ENCODE data around the gene BLTP1.
"Not testable (repeated sequence)": the region's sequence is repeated elsewhere in the genome, so short reads cannot be mapped to it uniquely, and the experiment has no call there.

The BLTP1 gene

DNA sequence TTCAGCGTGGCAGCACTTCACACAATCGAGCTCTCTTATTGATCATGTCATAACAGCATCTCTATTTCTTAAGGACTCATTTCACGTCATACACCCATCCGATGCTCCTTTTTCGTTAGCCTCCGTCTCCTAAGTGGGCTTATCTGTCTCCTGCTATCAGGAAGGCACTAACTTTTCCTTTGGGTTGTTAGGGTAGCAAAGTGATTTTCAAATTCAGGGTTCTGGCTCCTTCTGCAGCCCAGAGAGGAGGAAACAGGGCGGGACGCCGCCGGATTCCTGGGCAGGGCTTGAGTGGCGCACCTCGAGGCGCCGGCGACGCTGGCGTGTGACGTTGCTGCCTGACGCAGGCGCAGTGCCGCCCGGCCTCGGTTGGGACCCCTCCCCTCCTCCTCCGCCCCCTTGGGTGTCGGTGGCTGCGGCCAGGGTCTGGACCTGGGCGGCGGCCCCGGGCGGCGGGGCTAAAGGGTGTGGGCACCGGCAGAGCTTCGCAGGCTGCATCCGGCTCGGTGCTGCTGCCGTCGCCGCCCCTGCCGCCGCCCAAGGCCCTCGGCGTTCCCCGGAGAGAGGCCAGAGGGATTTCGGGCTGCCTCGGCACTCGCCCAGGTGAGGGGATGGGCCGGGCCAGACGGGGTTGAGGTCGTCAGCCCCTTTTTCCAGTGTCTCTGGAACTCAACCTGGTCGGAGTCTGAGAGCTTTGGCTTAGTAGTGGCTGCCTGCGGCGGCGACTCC, at the start of gene BLTP1:
TSS of gene BLTP1 (plus strand) at position 350 of the 729 bp plus-strand sequence. CDS start 18,317 bp downstream, outside the sequence.
- DNase-seq (ENCODE audit: low read depth in 2 of 2) = peak; percentile 69 to 85

DNA sequence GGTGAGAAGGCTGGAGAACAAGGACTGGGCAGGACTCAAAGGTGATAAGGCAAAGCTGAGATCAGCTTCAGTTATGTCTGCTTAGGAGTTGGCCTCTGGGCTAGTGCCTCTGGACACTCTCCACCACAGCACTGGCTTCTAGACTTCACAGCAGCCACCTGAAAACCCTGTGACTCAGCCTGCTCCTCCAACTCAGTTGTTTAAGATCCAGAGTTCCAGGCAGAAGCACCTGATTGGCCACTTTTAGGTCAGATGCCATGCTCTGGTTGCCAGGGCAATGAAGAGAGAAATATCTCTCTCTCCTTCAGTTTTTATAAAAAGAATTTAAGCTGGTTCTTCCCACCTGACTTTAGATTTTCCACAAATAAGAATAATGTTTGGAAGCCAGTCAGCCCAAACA, 47.9 kb upstream of the BLTP1 start:
- no peak for DNase-seq (ENCODE audit: low read depth in 2 of 2)

GRCh38 chr4:122107680-122108079, 44.5 kb upstream of the BLTP1 start:
- no peak for DNase-seq (ENCODE audit: low read depth in 2 of 2)

DNA sequence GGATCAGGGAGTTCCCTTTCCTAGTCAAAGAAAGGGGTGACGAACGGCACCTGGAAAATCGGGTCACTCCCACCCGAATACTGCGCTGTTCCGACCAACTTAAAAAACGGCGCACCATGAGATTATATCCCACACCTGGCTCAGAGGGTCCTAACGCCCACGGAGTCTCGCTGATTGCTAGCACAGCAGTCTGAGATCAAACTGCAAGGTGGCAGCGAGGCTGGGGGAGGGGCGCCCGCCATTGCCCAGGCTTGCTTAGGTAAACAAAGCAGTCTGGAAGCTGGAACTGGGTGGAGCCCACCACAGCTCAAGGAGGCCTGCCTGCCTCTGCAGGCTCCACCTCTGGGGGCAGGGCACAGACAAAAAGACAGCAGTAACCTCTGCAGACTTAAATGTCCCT, 41.8 kb upstream of the BLTP1 start:
- not testable (repeated sequence) for DNase-seq (ENCODE audit: low read depth in 2 of 2)

DNA sequence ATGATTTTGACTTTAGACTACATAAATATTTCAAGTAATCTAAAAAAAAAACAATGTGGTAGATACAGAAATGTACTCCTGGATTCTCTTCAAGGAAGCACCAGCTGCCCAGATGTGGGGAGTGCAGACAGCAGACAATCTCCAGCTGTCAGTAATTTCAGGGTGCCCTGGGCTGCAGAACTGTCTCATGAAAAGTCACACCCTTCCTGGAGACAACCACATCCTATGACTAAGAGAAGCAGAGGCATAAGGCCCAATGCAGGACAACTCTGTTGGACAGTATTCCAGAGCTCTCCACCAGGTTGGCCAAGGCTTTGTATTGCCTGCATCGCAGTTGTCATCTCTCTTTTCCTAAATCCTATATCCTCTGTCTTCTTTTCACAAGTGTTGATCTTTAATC, 34.4 kb upstream of the BLTP1 start:
- DNase-seq (ENCODE audit: low read depth in 2 of 2) = no peak

DNA sequence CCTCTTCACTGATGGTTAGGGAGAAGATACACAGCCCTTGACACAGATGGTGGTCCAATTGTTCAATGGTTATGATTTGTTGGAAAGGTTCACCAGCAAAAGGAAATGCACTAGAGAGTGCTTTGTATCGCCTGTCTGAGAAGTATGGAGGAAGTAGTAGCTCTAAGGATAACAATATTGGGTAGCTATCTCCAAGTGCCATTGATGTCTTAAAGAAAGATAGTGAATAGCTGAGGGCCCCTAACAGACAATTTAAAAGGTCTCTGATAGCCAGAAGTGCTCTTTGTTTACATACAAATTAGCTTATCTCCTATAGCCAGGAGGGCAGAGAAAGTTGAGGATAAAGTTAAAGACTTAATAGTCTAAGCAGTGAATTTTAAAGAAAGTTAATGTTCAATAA, 33.9 kb upstream of the BLTP1 start:
- DNase-seq (ENCODE audit: low read depth in 2 of 2) = no peak

DNA sequence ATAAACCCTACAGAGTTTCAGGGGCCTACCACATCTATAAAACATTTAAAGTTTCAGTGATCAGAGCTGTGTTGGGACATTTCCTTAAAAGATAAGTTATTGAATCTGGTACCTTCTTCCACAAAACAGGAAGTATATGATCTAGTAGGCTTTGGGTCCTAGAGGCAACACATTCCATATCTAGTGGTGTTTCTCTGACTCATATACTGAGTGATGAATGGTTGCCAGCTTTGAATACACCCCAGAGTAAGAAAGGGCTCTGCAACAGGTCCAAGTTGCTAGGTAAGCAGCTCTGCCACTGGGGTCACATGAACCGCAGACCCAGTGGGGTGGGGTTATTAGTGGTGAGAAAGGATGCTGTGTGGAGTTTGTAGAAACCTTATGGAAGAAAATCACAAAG, 32.4 kb upstream of the BLTP1 start:
- no peak for DNase-seq (ENCODE audit: low read depth in 2 of 2)

DNA sequence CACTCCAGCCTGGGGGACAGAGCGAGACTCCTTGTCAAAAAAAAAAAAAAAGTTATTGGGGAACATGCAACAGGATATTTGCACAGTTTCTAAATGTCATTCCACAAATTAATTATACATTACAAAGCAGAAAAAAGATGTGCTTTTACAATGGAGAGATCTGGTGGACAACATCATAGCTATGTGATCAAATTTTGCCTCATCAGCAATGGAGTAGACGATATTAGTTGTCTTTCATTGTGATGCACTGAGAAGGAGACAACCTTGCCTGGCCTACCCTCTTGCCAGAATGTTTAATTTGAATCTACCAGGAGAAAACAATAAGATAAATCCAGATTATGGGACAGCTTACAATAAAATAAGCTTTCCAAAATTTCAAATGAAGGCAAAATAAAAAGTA, 30.5 kb upstream of the BLTP1 start:
- no peak for DNase-seq (ENCODE audit: low read depth in 2 of 2)

DNA sequence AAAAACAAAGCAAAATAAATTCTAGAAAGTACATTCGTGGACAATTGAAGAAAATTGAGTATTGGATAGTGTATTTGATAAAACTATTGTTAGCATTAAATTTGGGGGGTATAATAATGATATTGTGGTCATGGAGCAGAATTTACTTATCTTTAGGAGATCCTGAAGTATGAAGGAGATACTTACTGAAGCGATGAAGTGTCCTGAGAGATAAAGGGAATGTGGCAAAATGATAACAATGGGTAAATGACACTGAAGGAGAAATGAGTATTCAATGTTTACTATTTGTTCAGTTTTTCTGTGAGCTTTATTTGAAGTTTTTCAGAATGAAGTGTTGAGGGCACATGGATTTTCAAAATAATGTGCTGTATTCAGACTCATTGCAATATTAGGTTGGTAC, 30.0 kb upstream of the BLTP1 start:
- no peak for DNase-seq (ENCODE audit: low read depth in 2 of 2)

GRCh38 chr4:122129061-122129460, 23.1 kb upstream of the BLTP1 start:
- DNase-seq (ENCODE audit: low read depth in 2 of 2) = no peak

- DNase-seq (ENCODE audit: low read depth in 2 of 2) = no peak
Observed at GRCh38 chr4:122131562-122132157, 20.5 kb upstream of the BLTP1 start.

DNA sequence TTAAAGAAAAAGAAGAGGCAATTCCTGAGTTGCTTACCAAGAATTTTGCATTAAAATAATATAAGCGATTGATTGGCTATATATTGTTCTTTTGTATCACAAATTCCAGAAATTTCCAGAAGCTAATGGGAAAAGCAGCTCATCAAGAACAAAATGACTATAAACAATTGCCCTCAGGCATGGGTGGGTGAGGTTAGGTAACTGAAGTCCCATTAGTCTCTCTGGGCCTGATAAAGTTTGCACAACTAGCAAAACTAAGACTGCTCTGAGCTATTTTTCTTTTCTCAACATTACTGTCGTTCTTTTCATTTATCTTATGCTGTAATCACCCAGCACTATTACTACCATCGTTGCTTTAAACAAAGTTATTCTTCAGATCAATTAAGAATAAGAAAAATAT, 19.2 kb upstream of the BLTP1 start:
- no peak for DNase-seq (ENCODE audit: low read depth in 2 of 2)

- DNase-seq (ENCODE audit: low read depth in 2 of 2) = no peak
Observed at GRCh38 chr4:122139139-122139538, 13.0 kb upstream of the BLTP1 start.

GRCh38 chr4:122140834-122141233, 11.3 kb upstream of the BLTP1 start:
- no peak for DNase-seq (ENCODE audit: low read depth in 2 of 2)

DNA sequence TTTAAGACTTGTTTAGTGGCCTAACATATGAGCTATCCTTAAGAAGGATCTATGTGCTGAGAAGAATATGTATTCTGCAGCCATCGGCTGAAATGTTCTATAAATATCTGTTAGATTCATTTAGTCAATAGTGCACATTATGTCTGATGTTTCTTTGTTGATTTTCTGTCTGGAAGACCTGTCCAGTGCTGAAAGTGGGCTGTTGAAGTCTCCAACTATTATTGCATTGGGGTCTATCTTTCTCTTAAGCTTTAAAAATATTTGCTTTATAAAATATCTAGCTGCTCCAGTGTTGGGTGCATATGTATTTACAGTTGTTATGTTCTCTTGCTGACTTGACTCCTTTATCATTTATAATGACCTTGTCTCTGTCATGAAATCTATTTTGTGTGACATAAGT, 9.4 kb upstream of the BLTP1 start:
- DNase-seq (ENCODE audit: low read depth in 2 of 2) = no peak

DNA sequence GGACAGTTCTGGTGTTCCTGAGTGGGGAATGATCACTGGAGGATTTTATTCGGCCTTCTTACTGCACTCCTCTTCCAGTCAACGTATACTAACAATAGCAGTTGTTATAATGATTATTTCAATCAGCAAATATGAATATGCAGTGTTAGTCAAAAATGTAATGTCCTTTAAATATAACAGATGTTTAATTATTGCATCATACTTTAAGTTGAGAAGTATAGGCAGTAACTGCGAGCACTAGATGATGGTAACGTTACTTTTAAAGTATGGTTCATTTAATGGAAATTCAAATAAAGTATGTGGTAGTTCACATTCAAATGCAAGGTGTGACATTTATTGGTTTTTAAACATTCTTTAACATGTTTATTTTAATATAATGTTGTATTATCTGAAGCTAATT, 5.5 kb upstream of the BLTP1 start:
- DNase-seq (ENCODE audit: low read depth in 2 of 2) = no peak

GRCh38 chr4:122150931-122151330, 1.2 kb upstream of the BLTP1 start:
- no peak for DNase-seq (ENCODE audit: low read depth in 2 of 2)

DNA sequence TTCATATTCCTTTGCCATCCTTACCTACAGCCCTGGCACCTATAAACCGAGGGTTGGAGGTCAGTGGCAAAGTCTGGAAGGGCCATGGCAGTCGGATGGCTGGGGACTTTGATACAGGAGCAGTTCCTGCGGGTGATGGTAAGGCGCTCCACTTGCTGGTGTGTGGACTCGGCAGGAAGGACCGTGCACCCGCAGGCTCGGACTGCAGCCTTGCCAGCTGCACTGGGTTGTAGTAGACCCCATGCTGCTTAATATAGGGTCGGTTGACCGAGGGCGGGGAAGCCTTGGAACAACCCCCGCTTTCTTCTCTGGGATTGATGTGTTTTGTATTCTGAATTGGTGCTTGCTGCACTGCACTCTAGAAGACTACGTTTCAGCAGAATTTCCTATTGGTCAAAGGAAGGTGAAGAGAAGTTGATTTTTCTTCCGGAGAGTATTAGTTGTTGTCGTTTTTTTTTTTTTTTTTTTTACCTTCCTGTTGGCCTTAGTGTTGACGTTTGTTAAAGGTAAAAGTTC, 638 bp downstream of the BLTP1 start:
- DNase-seq (ENCODE audit: low read depth in 2 of 2) = peak in 1 of 2 donors; percentile 6

GRCh38 chr4:122156819-122157218, 4.7 kb downstream of the BLTP1 start:
- no peak for DNase-seq (ENCODE audit: low read depth in 2 of 2)

GRCh38 chr4:122163301-122163700, 11.2 kb downstream of the BLTP1 start:
- DNase-seq (ENCODE audit: low read depth in 2 of 2) = no peak

- no peak for DNase-seq (ENCODE audit: low read depth in 2 of 2)
Observed at GRCh38 chr4:122163767-122164166, 11.6 kb downstream of the BLTP1 start.

DNA sequence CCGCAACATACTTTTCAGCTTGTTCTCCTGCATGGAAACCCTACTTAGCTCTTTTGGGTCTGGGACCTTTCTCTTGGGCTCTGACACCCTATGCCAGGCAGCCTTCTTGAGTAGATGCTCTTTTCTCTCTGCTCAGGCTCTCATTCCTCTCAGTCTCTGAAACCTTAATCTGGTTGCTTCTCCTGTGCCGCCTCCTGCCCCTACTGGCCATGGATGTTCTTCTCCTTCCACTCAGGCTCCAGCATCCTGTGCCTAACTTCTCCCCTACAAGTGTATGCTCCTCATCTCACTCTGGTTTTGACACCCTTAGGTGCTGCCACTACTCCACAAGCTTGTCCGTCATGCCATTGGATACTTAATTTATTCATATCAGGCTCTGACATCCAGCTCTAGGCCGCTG, 15.2 kb downstream of the BLTP1 start:
- DNase-seq (ENCODE audit: low read depth in 2 of 2) = no peak

DNA sequence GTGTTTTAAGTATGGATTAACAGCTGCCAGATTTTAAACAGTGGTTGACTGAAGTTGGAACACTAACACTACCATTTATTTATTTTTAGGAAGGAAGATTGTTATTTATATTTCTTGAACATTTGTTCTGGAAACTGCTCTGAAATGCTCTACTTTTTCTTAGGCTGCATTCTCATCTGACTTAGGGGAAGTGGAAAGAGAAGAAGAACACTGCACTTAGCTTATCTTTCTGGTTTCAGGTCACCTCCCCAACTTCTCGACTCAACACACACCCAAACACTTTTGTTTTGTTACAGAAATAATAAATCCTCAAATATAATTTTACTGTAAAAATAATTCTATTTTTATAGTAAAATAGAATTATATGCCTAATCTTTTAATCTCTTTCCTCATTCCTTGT, 18.6 kb downstream of the BLTP1 start:
- no peak for DNase-seq (ENCODE audit: low read depth in 2 of 2)

- no peak for DNase-seq (ENCODE audit: low read depth in 2 of 2)
Observed at GRCh38 chr4:122171323-122171722, 19.2 kb downstream of the BLTP1 start.

All from stimulated activated CD8-positive, alpha-beta memory T cell treated with anti-CD3 and anti-CD28 coated beads, Interleukin-7, amount 100 ng/mL, for 4 hours (primary cell).